Measurements from ENCODE around the gene CACNA1C.

Gene CACNA1C

DNA sequence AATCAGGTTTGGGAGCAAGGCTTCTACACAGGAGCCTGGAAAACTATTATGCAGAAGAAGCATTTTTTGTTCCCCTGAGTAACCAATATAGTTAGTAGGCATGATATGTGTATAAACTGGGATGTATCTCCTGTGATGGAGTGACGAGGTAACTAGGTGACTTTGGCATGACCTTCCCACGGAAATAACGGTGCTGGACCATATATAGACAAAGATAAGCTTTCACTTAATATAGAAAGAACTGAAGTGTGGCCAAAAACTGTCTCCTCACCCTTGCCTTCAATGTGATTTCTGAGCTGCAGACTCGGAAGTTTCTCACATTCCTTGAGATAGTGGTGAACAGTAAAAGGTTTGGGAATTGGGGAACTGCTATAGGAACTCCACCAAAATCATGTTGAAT lies 185.3 kb downstream of the CACNA1C start:
- DNase-seq (ENCODE audit: low read depth in 2 of 2) = no peak
- H3K4me3 ChIP-seq (replicated peaks in 1 of 2; ENCODE audit: low read depth in 2 of 2, low read length in 2 of 2) = no peak overlapping the region
- TF ChIP-seq, protein P1, sequence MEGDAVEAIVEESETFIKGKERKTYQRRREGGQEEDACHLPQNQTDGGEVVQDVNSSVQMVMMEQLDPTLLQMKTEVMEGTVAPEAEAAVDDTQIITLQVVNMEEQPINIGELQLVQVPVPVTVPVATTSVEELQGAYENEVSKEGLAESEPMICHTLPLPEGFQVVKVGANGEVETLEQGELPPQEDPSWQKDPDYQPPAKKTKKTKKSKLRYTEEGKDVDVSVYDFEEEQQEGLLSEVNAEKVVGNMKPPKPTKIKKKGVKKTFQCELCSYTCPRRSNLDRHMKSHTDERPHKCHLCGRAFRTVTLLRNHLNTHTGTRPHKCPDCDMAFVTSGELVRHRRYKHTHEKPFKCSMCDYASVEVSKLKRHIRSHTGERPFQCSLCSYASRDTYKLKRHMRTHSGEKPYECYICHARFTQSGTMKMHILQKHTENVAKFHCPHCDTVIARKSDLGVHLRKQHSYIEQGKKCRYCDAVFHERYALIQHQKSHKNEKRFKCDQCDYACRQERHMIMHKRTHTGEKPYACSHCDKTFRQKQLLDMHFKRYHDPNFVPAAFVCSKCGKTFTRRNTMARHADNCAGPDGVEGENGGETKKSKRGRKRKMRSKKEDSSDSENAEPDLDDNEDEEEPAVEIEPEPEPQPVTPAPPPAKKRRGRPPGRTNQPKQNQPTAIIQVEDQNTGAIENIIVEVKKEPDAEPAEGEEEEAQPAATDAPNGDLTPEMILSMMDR (IDR thresholded peaks at IDR 0.05; ENCODE audit: low read depth, low read length) = no peak

DNA sequence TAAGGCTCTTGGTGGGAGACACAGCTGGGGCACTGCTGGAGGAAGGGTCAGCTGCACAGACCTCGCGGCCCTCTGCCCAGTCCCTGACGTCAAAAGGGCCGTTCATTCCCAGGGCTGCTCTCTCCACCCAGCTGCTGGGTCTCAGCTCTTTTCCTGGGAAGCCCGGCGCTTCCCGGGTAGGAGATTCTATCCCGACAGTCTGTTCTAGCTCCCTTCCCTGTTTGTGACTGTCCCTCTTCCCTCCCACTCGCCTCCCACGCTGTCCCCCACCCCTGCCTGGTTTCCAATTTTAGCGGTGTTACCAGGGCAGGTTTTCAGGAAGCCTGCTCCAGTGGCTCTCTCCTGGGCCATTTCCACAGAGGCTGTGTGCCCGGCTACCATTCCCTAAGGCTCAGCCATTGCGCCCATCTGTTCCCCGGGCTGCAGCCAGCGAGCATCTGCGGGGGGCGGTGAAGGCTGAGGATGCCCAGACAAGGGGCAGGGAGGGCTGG lies 186.6 kb downstream of the CACNA1C start:
- TF ChIP-seq, protein P1 (IDR thresholded peaks at IDR 0.05; ENCODE audit: low read depth, low read length) = no peak
- DNase-seq (ENCODE audit: low read depth in 2 of 2) = peak in 1 of 2 donors; percentile 51
- H3K4me3 ChIP-seq (replicated peaks in 1 of 2; ENCODE audit: low read depth in 2 of 2, low read length in 2 of 2) = no peak overlapping the region

DNA sequence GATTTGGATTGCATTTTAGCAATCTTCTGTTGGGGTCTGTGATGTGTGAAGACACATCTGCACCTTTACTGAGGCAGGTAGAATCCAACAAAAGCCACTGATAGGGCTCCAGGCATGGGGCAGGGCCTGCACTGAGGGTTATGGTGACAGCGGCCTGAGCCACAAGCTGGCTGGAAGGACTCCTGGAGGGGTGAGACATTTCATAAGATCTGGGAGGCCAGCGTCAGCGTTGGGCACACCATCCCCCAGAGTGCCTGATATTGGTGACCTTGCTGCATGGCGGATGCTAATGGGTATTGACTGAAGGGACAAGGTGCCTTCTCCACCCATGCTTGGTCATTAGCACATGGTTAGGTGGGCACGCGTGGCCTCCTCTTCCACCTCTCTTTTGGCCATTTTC lies 187.6 kb downstream of the CACNA1C start:
- no peak for DNase-seq (ENCODE audit: low read depth in 2 of 2)
- TF ChIP-seq, protein P1 (IDR thresholded peaks at IDR 0.05; ENCODE audit: low read depth, low read length) = no peak
- H3K4me3 ChIP-seq (replicated peaks in 1 of 2; ENCODE audit: low read depth in 2 of 2, low read length in 2 of 2) = no peak overlapping the region

DNA sequence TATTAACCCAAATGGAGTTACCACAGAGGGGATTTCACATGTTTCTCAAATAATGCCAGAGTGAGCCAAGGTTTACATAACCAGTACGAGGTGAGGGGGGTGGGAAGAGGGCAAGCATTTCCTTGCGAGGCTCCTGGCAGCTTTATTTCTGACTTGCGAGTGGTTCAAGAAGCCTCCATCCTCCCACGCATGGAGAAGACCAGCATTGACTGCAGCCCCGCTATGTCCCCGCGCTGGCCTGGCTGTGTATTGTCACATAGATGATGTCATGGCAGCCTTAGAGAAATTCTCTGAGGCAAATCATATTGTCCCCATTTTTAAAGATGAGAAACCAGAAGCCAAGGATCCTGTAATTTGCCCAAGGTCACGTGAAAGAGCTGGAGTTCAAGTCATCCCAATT lies 188.2 kb downstream of the CACNA1C start:
- TF ChIP-seq, protein P1 (IDR thresholded peaks at IDR 0.05; ENCODE audit: low read depth, low read length) = no peak
- no peak for DNase-seq (ENCODE audit: low read depth in 2 of 2)

DNA sequence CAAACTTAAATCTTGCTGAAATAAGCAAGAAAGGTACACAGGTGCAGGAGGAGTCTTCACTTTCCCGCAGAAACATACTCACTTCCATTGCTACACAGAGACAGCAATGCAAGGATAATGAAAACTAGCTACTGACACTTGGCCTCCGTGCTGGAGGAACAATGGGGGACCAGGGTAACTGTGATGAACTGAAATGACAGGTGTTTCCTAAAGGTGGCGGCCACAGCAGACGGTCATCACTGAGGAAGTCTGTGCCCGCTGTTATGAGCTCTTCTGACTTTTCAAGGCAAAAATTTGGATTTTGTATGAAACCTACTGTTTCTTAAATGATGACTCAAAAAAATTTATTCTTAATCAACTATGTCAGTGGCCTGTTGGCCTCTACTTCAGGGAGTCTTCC lies 189.4 kb downstream of the CACNA1C start:
- no peak overlapping the region for H3K4me3 ChIP-seq (replicated peaks in 1 of 2; ENCODE audit: low read depth in 2 of 2, low read length in 2 of 2)

More for the DNA sequence above, 188.2 kb downstream of the CACNA1C start:
- H3K4me3 ChIP-seq (replicated peaks in 1 of 2; ENCODE audit: low read depth in 2 of 2, low read length in 2 of 2) = no peak overlapping the region

DNA sequence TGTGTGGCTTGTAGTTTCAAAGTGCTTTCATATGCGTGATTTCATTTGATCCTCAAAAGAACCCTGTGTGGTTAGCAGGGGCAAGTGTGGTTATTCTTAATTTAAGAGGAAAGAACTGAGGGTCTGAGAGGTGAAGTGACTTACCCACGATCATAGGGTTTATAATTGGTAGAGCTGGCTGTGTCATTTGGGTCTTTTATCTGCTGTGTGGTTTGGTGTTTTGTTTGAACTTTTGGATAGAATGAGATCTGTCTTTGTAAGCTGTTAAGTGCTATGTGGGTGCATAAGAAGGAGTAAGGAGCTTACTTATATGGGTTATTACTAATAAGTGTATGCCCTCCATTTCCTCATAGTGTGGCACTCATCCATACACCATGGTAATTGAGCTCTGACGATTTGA lies 190.0 kb downstream of the CACNA1C start:
- TF ChIP-seq, protein P1 (IDR thresholded peaks at IDR 0.05; ENCODE audit: low read depth, low read length) = no peak
- H3K4me3 ChIP-seq (replicated peaks in 1 of 2; ENCODE audit: low read depth in 2 of 2, low read length in 2 of 2) = no peak overlapping the region
- DNase-seq (ENCODE audit: low read depth in 2 of 2) = no peak

More for the DNA sequence above, 189.4 kb downstream of the CACNA1C start:
- TF ChIP-seq, protein P1 (IDR thresholded peaks at IDR 0.05; ENCODE audit: low read depth, low read length) = no peak
- DNase-seq (ENCODE audit: low read depth in 2 of 2) = no peak

DNA sequence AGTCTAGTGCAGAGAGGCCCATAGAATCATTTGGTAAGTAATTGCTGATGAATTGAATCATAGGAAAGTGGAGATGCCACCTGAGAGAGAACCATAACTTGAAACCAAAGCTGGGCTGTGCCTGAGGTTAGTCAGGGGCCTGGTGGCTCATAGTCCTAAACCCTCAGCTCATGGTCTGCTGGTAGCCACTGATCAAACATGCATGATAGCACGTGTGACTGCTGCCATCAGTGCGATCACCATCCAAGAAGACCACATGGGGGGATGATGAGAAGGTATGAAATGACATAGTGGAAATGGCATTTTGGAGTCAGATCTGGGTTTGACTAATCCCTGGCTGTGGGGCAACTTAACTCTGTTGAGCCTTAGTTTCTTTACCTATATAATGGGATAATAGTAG lies 190.5 kb downstream of the CACNA1C start:
- peak in 1 of 2 donors; percentile 10 for DNase-seq (ENCODE audit: low read depth in 2 of 2)
- no peak overlapping the region for H3K4me3 ChIP-seq (replicated peaks in 1 of 2; ENCODE audit: low read depth in 2 of 2, low read length in 2 of 2)
- TF ChIP-seq, protein P1 (IDR thresholded peaks at IDR 0.05; ENCODE audit: low read depth, low read length) = no peak
